K562 (cell line): ENCODE data around the gene YARS1. TPM values are rescaled to one million over a fixed set of nuclear protein-coding genes. Genes with fewer than 3 reads are reported as not detected.
A peak's percentile ranks its signal among the peaks of the same experiment; 100 is the strongest.

ENCODE experiments used
- ATAC-seq: fragments of 200-7000 bp; cut with Tn5 transposase; 3 replicates; pipeline ENCODE4 v1.9.1; 2020; ENCODE audit warnings: moderate library complexity
- BruUV-seq: library from RNA; stranded (reverse); fragments of 400-500 nt; replicated peaks from 2 replicates; lab custom pipeline; 2021; lab: Mats Ljungman, UMichigan
- CTCF ChIA-PET: fragments of 300-600 bp; formaldehyde crosslinking; extraction: SDS; loops from one replicate; lab custom pipeline; 2021; ENCODE audit warnings: low intra/inter-chr PET ratio; lab: Yijun Ruan, JAX
- POLR2A ChIA-PET: fragments of 300-600, 350-650 bp; sonication (Branson Sonifier 250); formaldehyde crosslinking; extraction: SDS; loops from one replicate; lab custom pipeline; 2021; ENCODE audit warnings: antibody characterized with exemption, inconsistent platforms; lab: Yijun Ruan, JAX
- DNase-seq, 4 experiments: peaks; one replicate each; pipeline versions ENCODE4 v3.0.0 to v3.0.0-alpha.2; 2011 to 2018; ENCODE audit warnings: low spot score in 3 of 4, mixed read lengths in 3 of 4; ENCODE audit errors: extremely low read depth in 1 of 4
- FAIRE-seq: peaks from 2 replicates; lab custom pipeline; 2011; peaks lifted over from hg19 to GRCh38; lab: Jason Lieb, UNC
- H2AFZ ChIP-seq: 2 replicates; pipeline ENCODE4 v1.6.0; 2011; ENCODE audit warnings: low read depth, low read length, control low read depth, inconsistent platforms
- H3K27ac ChIP-seq: fragments of 200-600 bp; 3 replicates; pipeline ENCODE4 v1.8.0; 2011; ENCODE audit warnings: low read depth, mild to moderate bottlenecking, control low read depth, inconsistent platforms, low read length, moderate library complexity, mixed read lengths; ENCODE audit errors: extremely low read depth
- H3K27me3 ChIP-seq, 2 experiments: fragments of 300-600 bp in 1 of 2; 2 replicates in 1 of 2; 3 replicates in 1 of 2; pipeline versions ENCODE4 v1.6.0 to v1.8.0; 2011; ENCODE audit warnings: inconsistent platforms in 2 of 2, low read length in 2 of 2, mild to moderate bottlenecking in 1 of 2, mixed read lengths in 1 of 2, moderate library complexity in 1 of 2; ENCODE audit not compliant: control insufficient read depth in 2 of 2, insufficient read depth in 2 of 2
- H3K36me3 ChIP-seq: fragments of 300-600 bp; 3 replicates; pipeline ENCODE4 v1.8.0; 2011; ENCODE audit warnings: mild to moderate bottlenecking, low read length, inconsistent platforms; ENCODE audit not compliant: control insufficient read depth, insufficient read depth
- H3K4me1 ChIP-seq, 2 experiments: fragments of 200-600 bp in 1 of 2; replicated peaks in 1 of 2; 2 replicates in 1 of 2; 3 replicates in 1 of 2; pipeline versions ENCODE4 v1.5.1 to v1.8.0; 2011; ENCODE audit warnings: inconsistent platforms in 2 of 2, low read length in 2 of 2, mild to moderate bottlenecking in 1 of 2, mixed read lengths in 1 of 2, moderate library complexity in 1 of 2; ENCODE audit not compliant: control insufficient read depth in 2 of 2, insufficient read depth in 2 of 2
- H3K4me2 ChIP-seq: 2 replicates; pipeline ENCODE4 v1.6.1; 2011; ENCODE audit warnings: low read length, control low read depth, inconsistent platforms, mixed read lengths; ENCODE audit not compliant: insufficient read depth
- H3K4me3 ChIP-seq: fragments of 200-600 bp; sonication (generic), shearing (Covaris generic); 2 replicates; pipeline ENCODE4 v1.5.1; 2016; ENCODE audit warnings: control low read depth, inconsistent platforms
- H3K79me2 ChIP-seq: fragments of 200-600 bp; 3 replicates; pipeline ENCODE4 v1.8.0; 2011; ENCODE audit warnings: low read length, inconsistent platforms; ENCODE audit not compliant: control insufficient read depth, insufficient read depth
- H3K9ac ChIP-seq, 2 experiments: 2 replicates each; pipeline versions ENCODE4 v1.6.0 to v1.6.1; 2011; ENCODE audit warnings: low read depth in 2 of 2, low read length in 2 of 2, control low read depth in 1 of 2, inconsistent platforms in 1 of 2, mild to moderate bottlenecking in 1 of 2, mixed read lengths in 1 of 2; ENCODE audit not compliant: insufficient read depth in 1 of 2
- H3K9me1 ChIP-seq: one replicate; pipeline ENCODE4 v1.6.0; 2011; ENCODE audit warnings: inconsistent platforms, mild to moderate bottlenecking, low read length, moderate library complexity; ENCODE audit not compliant: control insufficient read depth, insufficient read depth
- H3K9me3 ChIP-seq: replicated peaks from 2 replicates; pipeline ENCODE4 v1.5.1; 2011; ENCODE audit warnings: low read depth, low read length, inconsistent platforms; ENCODE audit not compliant: control insufficient read depth, insufficient read depth
- H4K20me1 ChIP-seq: replicated peaks from 2 replicates; pipeline ENCODE4 v1.6.1; 2011; ENCODE audit warnings: low read length, inconsistent platforms, mixed read lengths; ENCODE audit not compliant: control insufficient read depth, insufficient read depth
- ATF2 ChIP-seq: sonication (generic); formaldehyde crosslinking; IDR thresholded peaks from 2 replicates; pipeline ENCODE4 v1.8.1; 2022; ENCODE audit warnings: missing genetic modification reagents
- CREB1 ChIP-seq, 2 experiments: sonication (generic) in 1 of 2; formaldehyde crosslinking in 1 of 2; IDR thresholded peaks; 2 replicates each; pipeline versions ENCODE4 v1.6.1 to v1.8.0; 2012 to 2022; ENCODE audit warnings: inconsistent platforms in 1 of 2, mild to moderate bottlenecking in 1 of 2, missing genetic modification reagents in 1 of 2, moderate library complexity in 1 of 2
- HDAC6 ChIP-seq: IDR thresholded peaks from 2 replicates; pipeline ENCODE4 v1.6.1; 2012; ENCODE audit warnings: low read depth, mild to moderate bottlenecking, control low read depth, inconsistent platforms, low read length, moderate library complexity
- KAT2B ChIP-seq: IDR thresholded peaks from one replicate; pipeline ENCODE4 v1.6.1; 2012; ENCODE audit warnings: low read depth, mild to moderate bottlenecking, control low read depth, inconsistent platforms, low read length, moderate library complexity
- NR4A1 ChIP-seq, 2 experiments: fragments of 250-450 bp in 1 of 2; fragments of 450-650 bp in 1 of 2; sonication (Bioruptor Pico) in 1 of 2; IDR thresholded peaks; 2 replicates each; pipeline versions ENCODE4 v1.4.0 to v1.6.1; 2016 to 2020; ENCODE audit warnings: mild to moderate bottlenecking in 2 of 2, missing compliant biosample characterization in 1 of 2, missing genetic modification characterization in 1 of 2, moderate library complexity in 1 of 2
- PHB ChIP-seq: fragments of 250-450 bp; sonication (Bioruptor Pico); IDR thresholded peaks from 2 replicates; pipeline ENCODE4 v1.5.0; 2021
- RAD21 ChIP-seq, 2 experiments: fragments of 250-450 bp in 1 of 2; fragments of 450-650 bp in 1 of 2; sonication (Bioruptor Pico) in 1 of 2; formaldehyde crosslinking in 1 of 2; IDR thresholded peaks in 1 of 2; conservative IDR thresholded peaks in 1 of 2; 2 replicates each; pipeline versions ENCODE4 v1.4.0 to v1.8.0; 2020 to 2022; ENCODE audit warnings: mild to moderate bottlenecking in 2 of 2, moderate library complexity in 1 of 2
- RBM17 ChIP-seq: fragments of 200-400 bp; formaldehyde crosslinking; IDR thresholded peaks from 2 replicates; pipeline ENCODE4 v1.6.1; 2017; ENCODE audit warnings: low read depth, mild to moderate bottlenecking, low read length, borderline replicate concordance
- TCF7 ChIP-seq: sonication (generic); IDR thresholded peaks from 2 replicates; pipeline ENCODE4 v1.6.1; 2016; ENCODE audit warnings: antibody characterized with exemption, borderline replicate concordance
- ZNF445 ChIP-seq: fragments of 250-450 bp; sonication (Bioruptor Pico); IDR thresholded peaks from 2 replicates; pipeline ENCODE4 v1.4.0; 2020; ENCODE audit warnings: low read depth, mild to moderate bottlenecking, moderate library complexity
- ZNF644 ChIP-seq: fragments of 200-800 bp; sonication (Bioruptor generic); IDR thresholded peaks from 2 replicates; pipeline ENCODE4 v1.6.1; 2016; ENCODE audit warnings: low read depth, missing genetic modification characterization, missing compliant biosample characterization
- WGBS: fragments of 100-300 bp; shearing (Covaris generic); methylation state at CpG from one replicate; pipeline ENCODE4 v1.1.6; 2016; ENCODE audit warnings: low coverage, mixed read lengths; ENCODE audit not compliant: insufficient coverage; ENCODE audit errors: missing lambda C conversion rate; 5-methylcytosine and 5-hydroxymethylcytosine counted together
- in situ Hi-C: fragments of 300-500 bp; cut with MboI; formaldehyde crosslinking; loops from 4 replicates; pipeline ENCODE4 v1.15.0; 2018; ENCODE audit warnings: inconsistent platforms, mixed read lengths
- intact Hi-C: fragments of 100-400 bp; cut with micrococcal nuclease; formaldehyde crosslinking; loops from 2 replicates; pipeline ENCODE4 v1.14.2; 2022
- polyA plus RNA-seq, 8 experiments: library from polyadenylated mRNA; depleted of rRNA in 4 of 8; stranded (reverse) in 5 of 8; unstranded in 3 of 8; fragments of >200 nt; fragmentation: Nextera tagmentation in 2 of 8; fragmentation: Illumina TruSeq in 1 of 8; extraction: Ambion mirVana in 2 of 8; extraction: Trizol in 1 of 8; gene quantifications; 2 replicates each; pipeline versions ENCODE4 v1.2.1 to v1.2.3, GENCODE V29; 2011 to 2014; ENCODE audit warnings: inconsistent platforms in 1 of 8, missing spikeins in 1 of 8
- total RNA-seq, 7 experiments: library from RNA; depleted of rRNA in 6 of 7; stranded (reverse); fragments of >200 nt in 6 of 7; fragmentation: Illumina TruSeq in 2 of 7; extraction: Trizol in 2 of 7; gene quantifications; 2 replicates each; pipeline versions ENCODE4 v1.2.1 to v1.2.3, GENCODE V29; 2011 to 2021; ENCODE audit warnings: low replicate concordance in 1 of 7
- TF ChIP-seq, protein P1 (sequence below), 3 experiments: IDR thresholded peaks in 2 of 3; conservative IDR thresholded peaks in 1 of 3; 2 replicates each; pipeline ENCODE4 v1.5.1; 2011 to 2012; ENCODE audit warnings: low read length in 3 of 3, mild to moderate bottlenecking in 3 of 3, control low read depth in 2 of 3, improper control_type of control experiment in 1 of 3, inconsistent platforms in 1 of 3, low read depth in 1 of 3, mixed read lengths in 1 of 3, moderate library complexity in 1 of 3; ENCODE audit not compliant: insufficient read depth in 2 of 3

YARS1 gene
- total and polyA plus RNA-seq, 9 of the 15 experiments (the other 6 are each of a cell fraction or from before 2014, with no cell fraction given) = 66.2 to 336 (median 201) TPM

- TF ChIP-seq CREB1 (IDR thresholded peaks at IDR 0.05) (no peak), CREB1 (CRISPR knock-in tag; IDR thresholded peaks at IDR 0.05) (no peak), HDAC6 (no peak), RAD21 (CRISPR knock-in tag; conservative IDR thresholded peaks at IDR 0.05 in 1 of 2, IDR thresholded peaks at IDR 0.05 in 1 of 2) (peak in 1 of 2 experiments; percentile 11; a peak in 1 of 4 replicates)
- TF ChIP-seq, protein P1, sequence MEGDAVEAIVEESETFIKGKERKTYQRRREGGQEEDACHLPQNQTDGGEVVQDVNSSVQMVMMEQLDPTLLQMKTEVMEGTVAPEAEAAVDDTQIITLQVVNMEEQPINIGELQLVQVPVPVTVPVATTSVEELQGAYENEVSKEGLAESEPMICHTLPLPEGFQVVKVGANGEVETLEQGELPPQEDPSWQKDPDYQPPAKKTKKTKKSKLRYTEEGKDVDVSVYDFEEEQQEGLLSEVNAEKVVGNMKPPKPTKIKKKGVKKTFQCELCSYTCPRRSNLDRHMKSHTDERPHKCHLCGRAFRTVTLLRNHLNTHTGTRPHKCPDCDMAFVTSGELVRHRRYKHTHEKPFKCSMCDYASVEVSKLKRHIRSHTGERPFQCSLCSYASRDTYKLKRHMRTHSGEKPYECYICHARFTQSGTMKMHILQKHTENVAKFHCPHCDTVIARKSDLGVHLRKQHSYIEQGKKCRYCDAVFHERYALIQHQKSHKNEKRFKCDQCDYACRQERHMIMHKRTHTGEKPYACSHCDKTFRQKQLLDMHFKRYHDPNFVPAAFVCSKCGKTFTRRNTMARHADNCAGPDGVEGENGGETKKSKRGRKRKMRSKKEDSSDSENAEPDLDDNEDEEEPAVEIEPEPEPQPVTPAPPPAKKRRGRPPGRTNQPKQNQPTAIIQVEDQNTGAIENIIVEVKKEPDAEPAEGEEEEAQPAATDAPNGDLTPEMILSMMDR (IDR thresholded peaks at IDR 0.05 in 2 of 3, conservative IDR thresholded peaks at IDR 0.05 in 1 of 3; ENCODE audit: insufficient read depth in 2 of 3, low read depth in 1 of 3, low read length in 3 of 3) = peak in 1 of 3 experiments; percentile 17; a peak in 1 of 6 replicates
These were observed 67.8 kb downstream of the YARS1 start (continued) for GRCh38 chr1:32749332-32749731.

- FAIRE-seq = no peak
- Histone ChIP-seq H3K27ac (no peak overlapping the region), H3K9me1 (no peaks in the 10 kb centered on the region), H2AFZ (no peak overlapping the region), H4K20me1 (0 out of 2 replicates have a peak, but pooled peaks cover 13% of the 10 kb centered on the region), H3K27me3 (no peaks in the 10 kb centered on the region), H3K4me1 (peaks cover 12% of the 10 kb centered on the region in 2 experiments; a peak in 4 of 5 replicates), H3K4me2 (no peak overlapping the region), H3K9ac (no peak overlapping the region), H3K4me3 (no peak overlapping the region), H3K79me2 (peaks cover 4% of the 10 kb centered on the region; the same call in 2 of the 3 replicates), H3K36me3 (no peaks in the 10 kb centered on the region), H3K9me3 (no peaks in the 10 kb centered on the region)
- in situ Hi-C loops (no loop called here), intact Hi-C loops (loop anchor here (2.0 kb wide), 1 partner anchor 24 kb away; no protein-coding TSS in a partner anchor)
- POLR2A ChIA-PET = interaction anchor here (0.6 to 1.6 kb wide), 6 partner anchors 8 to 98 kb away, joined by 3 to 7 read pairs (median 3); partner anchors contain the start of genes RBBP4 and ZBTB8OS
- no peak for ATAC-seq
- 68% methylated on average over 8 of the region's 8 CpGs for WGBS
- BruUV-seq = no TSS peak
- no peak for DNase-seq
- CTCF ChIA-PET = no interaction called here
- TF ChIP-seq TCF7 (no peak), PHB (no peak), ZNF644 (no peak), NR4A1 (CRISPR knock-in tag; IDR thresholded peaks at IDR 0.05) (no peak), NR4A1 (tag; IDR thresholded peaks at IDR 0.05) (no peak), ZNF445 (CRISPR knock-in tag) (no peak), ATF2 (CRISPR knock-in tag) (no peak), RBM17 (no peak), KAT2B (no peak)
These were observed 68.2 kb downstream of the YARS1 start for GRCh38 chr1:32748926-32749325.
